GM18867 (cell line): ENCODE measurements around the gene SMCO2.
A peak's percentile ranks its signal among the peaks of the same experiment; 100 is the strongest.

ENCODE experiments used
- ATAC-seq: cut with Tn5 transposase; IDR thresholded peaks from one replicate; pipeline ENCODE4 v1.9.1; 2021; ENCODE audit warnings: mild to moderate bottlenecking, moderate library complexity; ENCODE audit not compliant: unreplicated experiment

The SMCO2 gene

GRCh38 chr12:27497446-27497845 lies 50.9 kb downstream of the SMCO2 start:
- ATAC-seq: no peak

- ATAC-seq: peak; percentile 85
Observed at GRCh38 chr12:27498149-27498548, 51.6 kb downstream of the SMCO2 start.

GRCh38 chr12:27498761-27499160 lies 52.2 kb downstream of the SMCO2 start:
- ATAC-seq: no peak

- ATAC-seq: no peak
Observed at GRCh38 chr12:27499377-27499776, 52.8 kb downstream of the SMCO2 start.

- no peak for ATAC-seq
Observed at GRCh38 chr12:27500546-27500945, 54.0 kb downstream of the SMCO2 start.

GRCh38 chr12:27502021-27502435 lies 55.5 kb downstream of the SMCO2 start:
- no peak for ATAC-seq

GRCh38 chr12:27504507-27504906 lies 58.0 kb downstream of the SMCO2 start:
- no peak for ATAC-seq

- no peak for ATAC-seq
Observed at GRCh38 chr12:27505109-27505508, 58.6 kb downstream of the SMCO2 start.

- ATAC-seq: no peak
Observed at GRCh38 chr12:27505761-27506160, 59.2 kb downstream of the SMCO2 start.

- ATAC-seq: no peak
Observed at GRCh38 chr12:27506645-27507189, 60.2 kb downstream of the SMCO2 start.

GRCh38 chr12:27508736-27509431 lies 62.3 kb downstream of the SMCO2 start:
- ATAC-seq: no peak

GRCh38 chr12:27511031-27511722 lies 64.6 kb downstream of the SMCO2 start:
- ATAC-seq: no peak

- ATAC-seq: no peak
Observed at GRCh38 chr12:27511723-27512045, 65.1 kb downstream of the SMCO2 start.

- ATAC-seq: no peak
Observed at GRCh38 chr12:27513155-27513824, 66.8 kb downstream of the SMCO2 start.

- no peak for ATAC-seq
Observed at GRCh38 chr12:27515671-27516070, 69.1 kb downstream of the SMCO2 start.

GRCh38 chr12:27516625-27517024 lies 70.1 kb downstream of the SMCO2 start:
- no peak for ATAC-seq

- ATAC-seq: no peak
Observed at GRCh38 chr12:27517546-27517945, 71.0 kb downstream of the SMCO2 start.

GRCh38 chr12:27517961-27518665 lies 71.6 kb downstream of the SMCO2 start:
- no peak for ATAC-seq

- ATAC-seq: no peak
Observed at GRCh38 chr12:27521066-27521465, 74.5 kb downstream of the SMCO2 start.

- no peak for ATAC-seq
Observed at GRCh38 chr12:27521981-27522380, 75.4 kb downstream of the SMCO2 start.

GRCh38 chr12:27523305-27523641 lies 76.7 kb downstream of the SMCO2 start:
- peak; percentile 11 for ATAC-seq
